NB4 (cell line): ENCODE measurements around the gene LEMD2.

Source experiments
- CTCF ChIP-seq: IDR thresholded peaks from one replicate; pipeline ENCODE4 v1.5.1; 2012; ENCODE audit warnings: low read depth, low read length
- MAX ChIP-seq: IDR thresholded peaks from 2 replicates; pipeline ENCODE4 v1.6.1; 2011; ENCODE audit warnings: low read depth, low read length
- MYC ChIP-seq: IDR thresholded peaks from 2 replicates; pipeline ENCODE4 v1.6.1; 2011; ENCODE audit warnings: low read depth, low read length
- POLR2A ChIP-seq: IDR thresholded peaks from 2 replicates; pipeline ENCODE4 v1.6.1; 2011; ENCODE audit warnings: mild to moderate bottlenecking; ENCODE audit not compliant: insufficient read length; ENCODE audit errors: extremely low read depth

- TF ChIP-seq CTCF (no peak), MYC (no peak), POLR2A (no peak), MAX (no peak)
Measured at GRCh38 chr6:33785778-33786177, 3.2 kb downstream of the LEMD2 start.
